GM03348 (cell line): ENCODE results near the gene SPDEF.
A peak's percentile ranks its signal among the peaks of the same experiment; 100 is the strongest.

Experiments used
- DNase-seq: peaks from one replicate; pipeline ENCODE4 v3.0.0; 2012; ENCODE audit warnings: low spot score

Gene SPDEF

DNA sequence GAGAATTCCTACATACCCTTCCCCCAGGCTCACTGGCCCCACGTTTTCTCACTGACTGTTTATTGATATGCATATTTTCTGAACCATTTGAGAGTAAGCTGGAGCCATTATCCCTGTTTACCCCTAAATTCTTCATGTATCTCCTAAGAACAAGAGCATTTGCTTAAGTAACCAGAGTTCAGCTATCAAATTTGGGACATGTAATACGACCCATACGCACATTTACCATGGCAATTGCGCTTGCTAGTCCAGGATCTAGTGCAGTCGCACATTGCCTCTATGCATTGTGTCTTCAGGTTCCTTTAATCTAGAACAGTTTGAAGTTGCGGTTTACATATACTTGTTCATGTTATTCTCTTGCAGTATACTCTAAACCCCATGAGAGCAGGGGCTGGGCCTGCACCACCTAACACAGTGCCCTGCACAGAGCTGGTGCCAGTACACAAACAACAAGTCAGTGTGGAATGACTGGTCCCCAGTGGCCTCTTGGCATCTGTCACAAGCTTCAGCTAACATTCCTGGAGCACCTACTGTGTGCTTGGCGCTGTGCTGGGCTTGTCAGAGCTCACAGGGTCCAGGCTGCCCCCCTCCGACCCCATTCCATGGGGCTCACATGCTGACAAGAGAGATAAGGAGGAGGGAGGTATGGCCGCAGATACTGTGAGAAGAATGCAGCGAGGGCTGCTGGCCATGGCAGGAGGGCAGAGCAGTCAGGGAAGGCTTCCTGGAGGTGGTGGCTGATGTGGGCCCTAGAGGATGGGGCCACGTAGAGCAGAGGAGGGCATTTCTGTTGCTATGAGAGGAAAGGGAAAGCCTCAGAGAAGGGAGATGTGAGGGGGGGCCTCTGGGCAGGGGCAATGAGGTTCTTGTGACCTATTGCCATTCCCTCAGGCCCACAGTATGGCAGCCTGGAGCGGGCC is 28.1 kb downstream of the SPDEF start:
- DNase-seq = no peak

DNA sequence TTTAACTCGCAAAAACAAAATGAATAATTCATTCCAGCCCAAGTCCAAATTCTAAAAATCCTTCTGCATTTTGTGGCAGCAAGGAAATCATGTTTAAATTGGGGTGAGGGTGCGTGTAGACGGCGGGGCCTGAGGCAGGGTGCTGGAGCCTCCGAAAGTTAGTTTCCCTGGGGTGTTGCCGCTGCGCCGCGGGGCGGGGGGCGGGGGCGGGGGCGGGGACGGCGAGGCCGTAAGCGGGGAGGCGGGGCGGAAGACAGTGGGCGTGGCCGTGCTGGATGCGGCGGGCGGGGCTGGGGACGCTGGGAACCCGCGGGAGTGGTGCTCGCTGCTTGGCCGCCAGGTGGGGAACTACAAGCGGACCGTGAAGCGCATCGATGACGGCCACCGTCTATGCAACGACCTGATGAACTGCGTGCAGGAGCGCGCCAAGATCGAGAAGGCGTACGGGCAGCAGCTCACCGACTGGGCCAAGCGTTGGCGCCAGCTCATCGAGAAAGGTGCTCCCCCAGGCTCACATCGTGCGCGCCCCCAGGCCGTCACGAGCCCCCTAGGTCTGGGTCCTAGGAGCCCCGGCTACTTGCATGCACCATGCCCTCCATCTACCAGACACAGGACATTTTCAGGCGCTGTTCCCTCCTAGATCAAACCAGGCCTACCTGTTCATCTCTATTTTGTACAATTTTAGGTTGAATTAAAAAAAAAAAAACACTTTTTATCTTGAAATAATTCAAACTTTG is 29.0 kb downstream of the SPDEF start:
- DNase-seq = peak; percentile 99

DNA sequence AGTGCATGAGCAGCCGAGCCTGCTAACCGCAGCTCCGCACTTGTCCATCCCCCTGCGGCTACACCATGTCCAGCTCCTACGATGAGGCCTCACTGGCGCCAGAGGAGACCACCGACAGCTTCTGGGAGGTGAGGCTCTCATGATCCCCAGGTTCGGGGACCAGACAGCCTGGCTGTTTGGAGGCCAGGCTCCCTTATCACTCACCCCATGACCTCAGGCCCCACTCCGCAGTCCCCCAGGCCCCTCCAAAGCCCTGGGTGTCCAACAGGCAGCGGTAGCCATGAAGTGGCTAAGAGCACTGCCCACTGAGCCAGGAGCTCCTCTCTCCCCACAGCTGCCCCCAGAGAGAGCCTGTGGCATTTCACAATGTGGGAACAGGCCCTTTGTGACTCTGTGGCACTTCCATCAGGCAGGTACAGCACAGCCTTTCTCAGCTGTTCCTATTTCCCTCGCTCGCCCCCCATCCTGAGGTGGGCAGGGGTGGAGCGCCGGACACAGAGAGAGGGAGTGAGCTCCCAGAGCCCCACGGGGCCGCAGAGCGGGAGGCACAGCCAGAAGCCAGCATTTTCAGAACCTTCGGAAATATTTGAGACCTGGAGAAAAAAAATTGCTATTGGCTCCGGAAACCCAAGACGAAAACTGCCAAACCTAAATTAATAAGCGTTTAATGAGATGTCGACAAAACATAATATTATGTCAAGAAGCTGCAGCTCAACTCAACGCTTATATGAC is 29.7 kb downstream of the SPDEF start:
- no peak for DNase-seq

DNA sequence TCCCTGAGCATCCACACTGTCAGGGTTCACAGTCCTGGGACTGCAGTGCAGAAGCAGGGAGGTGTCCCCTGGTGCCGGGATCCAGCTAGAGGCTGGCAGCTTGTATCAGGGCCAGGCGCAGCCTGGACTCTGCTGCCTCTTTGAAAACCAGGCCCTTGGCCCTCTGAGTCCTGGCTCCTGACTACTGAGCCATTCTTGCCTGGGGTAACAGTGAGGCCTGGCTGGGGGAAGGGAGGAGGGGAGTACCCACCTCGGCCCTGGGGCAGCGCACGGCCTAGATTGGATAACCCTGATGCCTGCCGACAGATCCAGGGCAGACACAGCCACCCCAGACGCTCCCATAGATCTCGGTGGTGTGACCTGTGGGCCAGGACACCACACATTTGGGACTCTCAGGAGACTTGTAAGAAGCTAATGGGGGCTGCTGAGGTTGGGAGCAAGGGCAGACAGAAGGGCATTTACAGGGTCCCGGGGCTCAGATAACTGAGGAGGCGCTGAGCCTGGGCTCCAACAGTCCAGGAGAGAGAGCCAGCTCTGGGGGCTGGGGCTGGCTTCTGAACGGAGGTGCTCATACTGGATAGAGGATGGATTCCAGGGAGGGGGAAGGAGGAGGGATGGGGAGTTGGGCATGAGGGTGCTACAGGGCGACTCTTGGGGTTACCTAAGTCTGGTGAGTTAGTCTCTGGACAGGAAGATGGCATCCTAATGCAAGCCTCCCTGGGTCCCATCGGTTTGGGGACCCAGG is 30.5 kb downstream of the SPDEF start:
- no peak for DNase-seq

DNA sequence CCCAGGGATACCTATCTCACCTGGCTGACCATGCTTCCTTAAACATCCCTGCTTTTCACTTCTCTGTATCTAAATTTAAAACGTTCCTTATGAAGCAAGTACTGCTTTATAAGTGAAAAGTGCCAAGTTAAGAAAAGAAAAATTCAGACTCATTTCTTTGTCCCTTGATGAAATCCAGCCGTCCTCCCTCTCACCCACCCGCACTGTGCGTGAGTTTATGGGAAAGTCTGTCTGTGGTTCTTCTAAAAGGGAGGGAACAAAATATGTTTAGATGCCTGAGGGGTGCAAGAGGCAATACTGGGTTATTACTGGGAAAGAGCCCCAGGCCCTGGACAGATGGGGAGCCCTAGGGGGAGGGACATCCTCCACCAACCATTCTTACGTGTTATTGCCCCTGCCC is 31.2 kb downstream of the SPDEF start:
- no peak for DNase-seq

DNA sequence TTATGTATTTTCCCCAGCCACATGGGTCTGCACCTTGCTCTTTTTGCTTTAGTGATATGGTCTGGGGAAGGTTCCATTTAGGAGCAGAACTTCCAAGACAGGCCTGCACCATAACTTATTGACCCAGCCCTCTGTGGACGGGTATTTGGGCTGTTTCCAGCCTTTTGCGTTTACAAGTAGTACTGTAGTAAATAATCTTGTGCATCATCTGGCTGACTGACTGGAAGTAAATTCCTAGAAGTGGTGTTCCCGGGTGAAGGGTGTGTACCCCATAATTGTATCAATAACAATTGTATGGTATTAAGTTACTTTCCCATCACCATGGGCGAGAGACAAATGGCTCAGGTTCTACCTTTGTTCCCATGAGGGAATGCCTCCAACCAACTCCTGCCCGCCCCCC is 31.6 kb downstream of the SPDEF start:
- DNase-seq = no peak

DNA sequence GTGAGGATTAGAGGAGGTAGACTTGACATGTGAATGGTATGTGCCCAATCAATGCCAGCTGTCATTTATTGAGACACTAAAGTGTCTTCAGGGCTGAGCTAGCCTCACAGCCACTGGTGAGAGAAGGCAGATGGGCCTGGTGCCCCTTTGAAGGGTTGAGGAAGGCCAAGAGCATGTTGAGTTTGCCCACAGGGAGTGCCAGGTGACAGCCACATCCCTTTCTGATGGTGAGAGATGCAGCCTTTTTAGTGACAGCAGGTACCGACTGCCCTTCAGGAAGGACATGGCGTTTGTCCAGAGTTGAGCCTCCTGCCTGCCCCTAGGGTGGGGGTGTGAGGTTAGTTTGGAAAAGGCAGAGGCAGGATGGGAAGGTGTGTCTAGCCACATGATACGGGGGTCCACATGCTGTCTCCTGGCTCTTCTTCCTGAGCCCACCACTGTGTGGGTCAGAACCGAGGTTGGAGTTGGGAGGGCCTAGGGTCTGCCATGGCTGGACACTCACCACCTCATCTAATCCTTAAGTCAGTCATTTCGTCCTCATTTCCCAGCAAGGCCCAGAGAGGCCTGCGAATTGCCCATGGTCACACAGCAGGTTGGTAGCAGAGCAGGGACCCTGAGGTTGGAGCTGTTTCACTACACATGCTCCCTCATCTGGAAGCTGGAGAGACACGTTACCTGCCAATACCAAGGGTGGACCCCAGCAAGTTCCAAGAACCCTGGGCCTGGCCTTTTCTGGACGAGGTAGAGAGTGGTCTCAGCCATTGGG is 32.5 kb downstream of the SPDEF start:
- DNase-seq = no peak

DNA sequence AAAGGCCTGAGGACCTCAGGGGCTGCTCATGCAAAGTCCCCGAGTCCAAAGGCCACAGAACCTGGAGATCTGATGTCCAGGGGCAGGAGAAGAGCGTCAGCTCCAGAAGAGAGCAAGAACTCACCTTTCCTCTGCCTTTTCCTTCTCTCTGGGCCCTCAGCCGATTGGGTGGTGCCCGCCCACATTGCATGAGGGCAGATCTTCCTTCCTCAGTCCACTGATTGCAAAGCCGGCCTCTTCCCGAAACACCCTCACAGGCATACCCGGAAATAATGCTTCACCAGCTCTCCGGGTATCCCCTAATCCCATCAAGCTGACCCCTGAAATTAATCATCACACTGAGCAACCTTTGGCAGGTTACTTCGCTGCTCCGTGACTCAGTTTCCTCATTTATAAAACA is 33.4 kb downstream of the SPDEF start:
- DNase-seq = no peak

DNA sequence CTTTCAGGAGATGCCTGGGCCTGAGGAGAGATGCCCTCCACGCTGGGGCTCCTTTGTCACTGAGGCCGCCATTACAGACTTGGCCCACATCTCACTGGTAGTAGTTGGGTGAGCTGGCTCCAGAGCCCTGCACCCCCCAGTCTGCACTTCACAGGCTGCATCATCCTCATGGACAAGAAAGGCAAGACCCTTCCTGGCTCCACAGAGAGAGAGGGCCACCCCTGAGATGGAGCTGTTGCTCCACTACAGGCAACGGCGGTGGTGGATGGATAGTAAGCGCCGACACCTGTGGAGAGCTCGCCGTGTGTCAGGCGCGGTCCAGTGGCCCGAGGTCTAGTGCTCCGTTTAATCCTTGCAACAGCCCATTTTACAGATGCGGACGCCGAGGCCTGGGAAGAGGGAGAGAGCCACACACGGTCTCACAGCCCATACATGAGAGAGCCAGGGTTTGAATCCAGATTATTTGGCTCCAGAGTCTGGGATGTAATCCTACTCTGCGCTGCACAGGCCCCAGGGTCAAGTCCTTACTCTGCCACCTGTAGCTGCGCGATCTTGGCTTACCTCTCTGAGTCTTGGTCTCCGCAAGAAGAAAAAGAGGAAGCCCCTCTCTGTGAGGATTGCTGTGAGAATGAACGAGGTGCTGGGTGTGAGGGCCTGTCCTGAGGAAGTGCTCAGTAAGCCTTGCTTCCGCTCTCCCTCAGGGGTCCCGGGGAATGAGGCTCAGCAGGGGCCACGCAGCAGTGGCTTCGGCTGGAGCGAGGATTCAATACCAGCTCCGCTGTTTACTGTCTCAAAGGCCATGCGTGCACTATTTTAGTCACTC is 34.5 kb downstream of the SPDEF start:
- no peak for DNase-seq

DNA sequence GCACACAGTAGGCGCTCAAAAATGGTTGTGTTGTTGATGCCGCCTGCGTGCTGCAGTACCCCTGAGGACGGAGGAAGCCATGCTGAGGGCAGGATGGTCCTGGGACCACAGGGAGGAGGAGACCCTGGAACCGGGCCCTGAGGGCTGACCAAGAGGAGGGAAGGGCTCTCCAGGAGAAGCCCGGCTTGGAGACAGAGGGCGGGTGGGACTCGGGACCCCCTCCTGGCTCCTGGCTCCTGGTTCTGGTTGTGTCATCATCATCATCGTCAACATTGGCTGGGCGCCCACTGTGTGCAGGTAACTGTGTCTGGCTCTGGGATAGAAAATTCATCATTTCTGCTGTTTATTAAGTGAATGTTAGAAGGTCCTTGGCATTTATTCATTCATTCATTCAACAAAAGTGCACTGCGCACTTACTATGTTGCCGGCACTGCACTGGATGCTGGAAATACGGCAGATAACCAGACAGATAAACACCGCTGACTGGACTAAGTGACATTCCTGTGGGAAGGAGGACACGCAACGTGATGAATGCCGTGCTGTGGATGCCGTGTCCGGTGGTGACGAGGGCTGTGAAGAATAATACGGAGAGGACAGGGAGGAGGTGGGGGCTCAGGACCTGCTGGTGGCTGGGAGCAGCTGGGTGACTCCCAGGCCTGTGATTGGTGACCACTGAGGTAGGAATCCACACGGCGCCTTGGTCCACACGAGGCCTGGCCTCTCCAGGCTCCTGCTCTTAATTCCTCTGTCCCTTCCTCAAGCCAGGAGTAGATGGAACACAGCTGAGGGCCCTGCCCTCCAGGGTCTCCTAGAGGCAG is 35.3 kb downstream of the SPDEF start:
- DNase-seq = no peak

DNA sequence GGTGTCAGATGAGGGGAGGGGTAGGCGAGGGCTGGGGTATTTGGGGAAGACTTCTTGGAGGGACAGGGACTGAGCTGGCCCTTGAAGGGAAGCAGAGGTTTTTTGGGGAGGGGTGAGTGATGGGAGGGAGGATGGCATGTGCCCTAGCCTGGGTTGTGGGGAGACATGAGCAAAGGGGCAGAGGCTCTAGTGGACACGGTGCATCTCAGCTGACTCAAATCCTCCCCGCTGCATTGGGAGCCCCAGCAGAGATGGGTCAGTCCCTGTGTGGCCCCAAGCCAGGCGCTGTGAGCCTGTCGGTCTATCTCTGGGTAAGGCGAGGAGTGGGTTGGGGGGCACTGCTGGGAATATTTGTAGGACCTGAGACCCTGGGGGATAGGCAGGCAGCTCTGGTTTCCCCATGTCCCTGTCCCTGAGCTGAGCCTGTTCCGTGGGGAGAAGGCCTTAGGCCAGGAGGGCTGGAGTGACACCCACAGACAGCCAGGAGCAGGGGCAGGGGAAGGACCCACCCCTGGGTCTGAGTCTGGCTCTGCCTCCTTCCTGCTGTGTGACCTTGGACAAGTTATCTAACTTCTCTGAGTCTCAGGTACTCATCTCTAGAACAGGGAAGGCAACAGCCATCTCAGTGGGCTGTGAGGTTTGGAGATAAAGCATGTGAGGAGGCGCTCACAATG is 36.0 kb downstream of the SPDEF start:
- DNase-seq = no peak

DNA sequence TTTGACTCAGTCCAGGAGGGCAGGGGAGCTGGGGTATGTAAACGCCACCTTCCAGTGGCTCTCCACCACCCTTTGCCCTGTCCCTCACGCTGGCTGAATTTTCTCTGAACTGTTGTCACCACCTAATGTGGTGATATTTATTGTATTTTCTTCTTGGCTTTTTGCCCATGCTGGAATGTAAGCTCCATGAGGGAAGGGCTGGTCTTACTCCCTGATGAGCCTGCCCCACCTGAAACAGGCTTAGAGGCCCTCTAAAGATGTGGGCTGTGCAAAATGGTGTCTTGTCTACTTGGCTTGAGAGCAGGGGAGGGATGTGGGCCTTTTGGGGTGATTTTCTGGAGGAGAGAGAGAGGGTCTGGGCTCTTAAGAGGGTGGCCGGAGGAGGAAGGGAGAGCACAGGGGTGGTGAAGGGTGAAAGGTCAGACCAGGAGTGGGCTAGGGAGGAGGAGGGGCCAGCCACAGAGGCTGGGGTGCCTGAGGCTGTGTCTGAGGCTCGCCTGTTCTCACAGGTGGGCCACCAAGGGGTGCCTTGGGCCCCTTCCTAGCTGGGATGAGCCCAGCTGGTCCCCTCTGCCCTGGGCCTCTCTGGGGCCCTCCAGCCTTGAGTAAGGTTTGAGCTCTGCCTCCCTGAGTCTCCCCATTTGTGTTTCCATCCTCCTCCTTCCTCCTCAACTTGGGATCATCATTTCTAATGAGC is 37.3 kb downstream of the SPDEF start:
- DNase-seq = no peak

DNA sequence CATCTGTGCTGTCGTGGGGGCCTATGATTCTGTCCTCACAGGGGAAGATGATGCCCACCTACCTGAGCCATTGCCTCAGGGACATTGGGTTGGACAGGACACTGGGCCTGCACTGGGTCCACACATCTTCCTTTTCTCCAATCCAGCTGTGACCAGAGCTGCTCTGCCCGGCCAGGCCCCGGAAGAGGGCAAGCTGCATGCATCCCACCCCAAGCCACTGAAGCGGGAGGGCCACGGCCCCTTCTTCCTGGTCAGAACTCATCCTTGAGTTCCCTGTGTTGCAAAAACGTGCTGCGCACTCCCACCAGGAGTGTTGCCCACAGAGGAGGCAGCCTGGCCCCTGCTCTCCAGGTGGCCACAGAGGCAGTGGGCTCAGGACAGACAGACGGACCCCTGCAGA is 38.2 kb downstream of the SPDEF start:
- no peak for DNase-seq

DNA sequence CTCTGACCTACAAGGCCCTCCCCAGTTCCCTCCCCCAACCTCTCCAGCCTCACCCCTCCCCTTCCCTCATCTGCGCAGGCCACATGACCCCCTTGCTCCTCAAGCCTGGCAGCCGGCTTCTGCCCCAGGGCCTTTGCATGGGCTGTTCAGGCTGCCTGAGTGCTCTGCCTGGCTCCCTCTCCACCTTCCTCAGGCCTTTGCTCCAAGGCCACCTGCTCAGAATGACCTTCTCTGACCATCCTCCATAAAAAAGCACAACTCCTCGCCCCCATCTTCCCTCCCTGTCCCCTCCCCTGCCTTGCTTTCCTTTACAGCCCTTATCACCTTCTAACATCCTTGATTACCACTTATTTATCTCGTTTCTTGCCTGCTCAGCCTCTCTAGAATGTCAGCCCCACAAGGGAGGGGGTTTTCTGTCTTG is 38.7 kb downstream of the SPDEF start:
- no peak for DNase-seq

DNA sequence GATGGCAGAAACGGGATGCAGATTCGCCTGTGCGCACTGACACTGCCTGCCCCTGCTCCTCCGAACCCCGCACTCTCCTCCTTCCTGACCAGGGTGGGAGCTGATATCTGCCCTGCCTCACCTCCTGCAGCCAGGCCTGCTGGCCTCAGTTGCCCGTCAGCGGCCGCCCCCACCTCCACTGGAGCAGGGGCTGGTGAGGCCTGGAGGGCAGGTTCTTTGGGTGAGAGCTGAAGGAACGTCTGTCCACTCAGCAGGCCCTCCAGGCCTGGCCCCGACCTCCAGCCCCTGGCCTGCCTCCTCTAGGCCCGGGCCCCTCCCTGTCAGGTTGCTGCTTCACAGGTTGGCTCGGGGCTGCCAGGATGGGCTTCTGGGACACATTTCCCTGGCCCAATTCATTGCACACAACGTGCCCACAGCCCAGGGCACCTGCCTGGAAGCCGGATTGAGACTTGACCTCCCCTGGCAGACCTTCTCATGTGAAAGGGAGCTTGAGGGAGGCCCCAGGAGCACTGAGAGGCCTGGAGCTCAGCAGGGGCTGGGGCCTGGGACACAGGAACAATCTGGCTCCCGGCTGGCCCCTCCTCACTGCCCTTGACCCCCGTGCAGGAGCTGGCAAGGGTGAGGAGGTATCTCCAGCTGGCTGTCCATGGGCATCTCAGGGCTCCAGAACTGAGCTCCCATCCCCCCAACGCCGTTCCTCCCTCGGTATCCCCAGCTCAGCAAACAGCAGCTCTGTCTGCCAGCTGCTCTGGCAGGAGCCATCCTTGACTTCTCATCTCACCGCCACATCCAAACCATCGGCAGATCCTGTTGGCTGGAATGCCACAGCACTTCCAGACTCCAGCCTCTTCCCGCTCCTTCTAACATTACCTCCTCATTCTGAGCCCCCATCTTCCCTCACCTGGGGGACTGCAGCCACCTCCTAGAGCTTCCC is 39.5 kb downstream of the SPDEF start:
- DNase-seq = no peak

DNA sequence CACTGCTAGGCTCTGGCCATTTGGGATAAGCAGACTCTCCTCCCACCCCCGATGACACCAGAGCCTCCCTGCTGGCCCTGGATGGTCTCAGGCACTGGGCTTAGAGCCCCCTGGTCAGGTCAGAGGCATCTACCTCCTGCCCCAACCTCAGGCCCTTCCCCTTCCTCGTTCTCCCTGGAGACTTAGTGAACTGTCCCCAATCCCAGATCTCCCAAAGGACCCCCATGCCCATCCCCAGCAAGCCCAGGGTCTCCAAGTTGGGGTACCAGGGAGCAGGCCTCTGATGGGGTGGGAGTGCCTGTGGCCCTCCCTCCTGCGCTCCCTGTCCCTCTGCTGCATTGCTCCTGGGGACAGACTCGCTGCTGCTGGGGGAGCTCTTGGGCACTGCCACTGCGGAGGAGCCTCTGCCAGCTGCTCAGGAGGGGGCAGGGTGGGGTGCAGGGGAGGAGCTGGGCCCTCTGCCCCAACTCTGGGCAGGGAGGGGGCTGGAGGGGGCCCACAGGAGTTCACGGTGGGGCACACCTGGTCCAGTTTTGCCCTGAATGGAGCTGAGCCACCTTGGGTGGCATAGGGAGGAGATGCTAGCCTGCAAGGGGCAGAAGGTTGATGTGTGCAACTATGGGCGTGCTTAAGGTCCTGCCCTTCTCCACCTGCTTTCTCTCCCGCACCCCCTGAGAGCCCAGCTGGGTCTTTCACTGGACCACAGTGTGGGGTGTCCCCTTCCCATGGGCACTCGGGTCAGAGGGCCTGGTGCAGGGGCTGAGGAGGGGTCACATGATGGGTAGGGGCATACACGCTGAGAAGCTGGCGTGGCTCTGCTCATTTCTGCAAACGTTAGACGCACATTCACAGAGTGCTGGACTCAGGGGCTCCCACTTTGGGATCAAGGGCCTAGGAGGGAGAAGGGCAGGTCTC is 40.4 kb downstream of the SPDEF start:
- no peak for DNase-seq
